Mammary epithelial cell (primary cell): Measurements from ENCODE around the gene ITPRIPL2.

Experiments used
- EZH2 ChIP-seq: IDR thresholded peaks from 2 replicates; pipeline ENCODE4 v1.6.1; 2012; ENCODE audit warnings: low read length, inconsistent platforms, borderline replicate concordance
- TF ChIP-seq, protein P1 (sequence below), 2 donors: IDR thresholded peaks in 1 of 2; conservative IDR thresholded peaks in 1 of 2; 2 replicates each; pipeline ENCODE4 v1.5.1; 2011 to 2012; ENCODE audit warnings: inconsistent platforms in 2 of 2, low read length in 2 of 2, mild to moderate bottlenecking in 2 of 2, control low read depth in 1 of 2, low read depth in 1 of 2; ENCODE audit not compliant: insufficient read depth in 1 of 2; ENCODE audit errors: extremely low read depth in 1 of 2

DNA sequence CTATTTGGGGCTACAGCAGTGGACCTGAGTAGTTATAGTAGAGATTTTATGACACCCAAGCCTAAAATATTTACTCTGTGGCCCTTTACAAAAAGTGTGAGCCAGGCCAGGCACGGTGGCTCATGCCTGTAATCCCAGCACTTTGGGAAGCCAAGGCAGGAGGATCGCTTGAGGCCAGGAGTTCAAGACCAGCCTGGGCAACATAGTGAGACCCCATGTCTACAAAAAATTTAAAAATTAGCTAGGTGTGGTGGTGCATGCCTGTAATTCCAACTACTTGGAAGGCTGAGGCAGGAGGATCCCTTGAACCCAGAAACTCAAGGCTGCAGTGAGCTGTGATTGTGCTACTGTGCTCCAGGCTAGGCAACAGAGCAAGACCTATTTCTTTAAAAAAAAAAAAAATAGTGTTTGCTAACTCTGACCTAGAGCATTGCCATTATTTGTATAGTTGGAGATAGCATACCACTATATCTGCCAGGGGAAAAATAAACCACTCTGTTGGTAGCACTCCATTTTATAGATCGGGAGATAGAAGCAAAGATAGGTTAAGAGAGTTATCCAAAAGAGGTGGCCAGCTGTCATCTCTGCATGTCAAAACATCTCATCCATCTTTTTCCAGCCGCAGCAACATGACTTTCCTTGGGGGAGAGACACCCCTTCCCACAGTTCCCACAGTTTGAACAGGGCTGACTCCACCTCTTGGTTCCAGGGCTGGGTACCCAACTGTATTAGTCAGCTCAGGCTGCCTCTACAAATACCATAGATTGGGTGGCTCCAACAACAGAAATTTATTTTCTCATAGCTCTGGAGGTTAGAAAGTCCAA is 3.0 kb upstream of the ITPRIPL2 start:
- TF ChIP-seq, protein P1, sequence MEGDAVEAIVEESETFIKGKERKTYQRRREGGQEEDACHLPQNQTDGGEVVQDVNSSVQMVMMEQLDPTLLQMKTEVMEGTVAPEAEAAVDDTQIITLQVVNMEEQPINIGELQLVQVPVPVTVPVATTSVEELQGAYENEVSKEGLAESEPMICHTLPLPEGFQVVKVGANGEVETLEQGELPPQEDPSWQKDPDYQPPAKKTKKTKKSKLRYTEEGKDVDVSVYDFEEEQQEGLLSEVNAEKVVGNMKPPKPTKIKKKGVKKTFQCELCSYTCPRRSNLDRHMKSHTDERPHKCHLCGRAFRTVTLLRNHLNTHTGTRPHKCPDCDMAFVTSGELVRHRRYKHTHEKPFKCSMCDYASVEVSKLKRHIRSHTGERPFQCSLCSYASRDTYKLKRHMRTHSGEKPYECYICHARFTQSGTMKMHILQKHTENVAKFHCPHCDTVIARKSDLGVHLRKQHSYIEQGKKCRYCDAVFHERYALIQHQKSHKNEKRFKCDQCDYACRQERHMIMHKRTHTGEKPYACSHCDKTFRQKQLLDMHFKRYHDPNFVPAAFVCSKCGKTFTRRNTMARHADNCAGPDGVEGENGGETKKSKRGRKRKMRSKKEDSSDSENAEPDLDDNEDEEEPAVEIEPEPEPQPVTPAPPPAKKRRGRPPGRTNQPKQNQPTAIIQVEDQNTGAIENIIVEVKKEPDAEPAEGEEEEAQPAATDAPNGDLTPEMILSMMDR (conservative IDR thresholded peaks at IDR 0.05 in 1 of 2, IDR thresholded peaks at IDR 0.05 in 1 of 2; ENCODE audit: extremely low read depth in 1 of 2, insufficient read depth in 1 of 2, low read depth in 1 of 2, low read length in 2 of 2), result no peak
- TF ChIP-seq EZH2, result no peak
